NCI-H2227 (cell line): ENCODE results near the gene GPR89A.
"Not testable (repeated sequence)": the region's sequence is repeated elsewhere in the genome, so short reads cannot be mapped to it uniquely, and the experiment has no call there.

Experiments
- DNase-seq: peaks from one replicate; lab custom pipeline; 2025; ENCODE audit not compliant: unreplicated experiment; lab: John Stamatoyannopoulos, UW

Gene GPR89A

GRCh38 chr1:145607833-145608733 lies at the start of gene GPR89A:
Gene GPR89A, plus strand, starts transcription at chr1:145607988. Its CDS starts 146 bp downstream, at chr1:145608134.
- peak; percentile 96 for DNase-seq

DNA sequence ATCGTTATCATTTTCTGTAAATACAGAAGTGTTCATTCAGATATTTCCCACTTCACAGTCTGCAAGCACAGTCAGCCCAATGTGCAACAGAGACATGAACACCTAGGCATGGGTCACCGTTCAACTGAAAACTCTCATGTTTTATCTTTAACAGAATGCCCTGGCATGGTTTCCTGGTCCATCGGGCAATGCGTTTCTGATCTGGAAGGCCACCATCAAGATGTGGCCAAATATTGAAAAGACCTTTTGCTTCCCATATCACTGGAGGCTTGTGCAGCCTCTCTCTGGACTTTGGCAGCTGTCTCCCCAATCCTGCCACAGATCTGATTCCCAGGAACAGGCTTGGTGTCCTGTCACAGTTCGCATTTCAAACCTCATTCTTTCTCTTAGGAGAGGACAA lies 21.0 kb upstream of the GPR89A start:
- not testable (repeated sequence) for DNase-seq

DNA sequence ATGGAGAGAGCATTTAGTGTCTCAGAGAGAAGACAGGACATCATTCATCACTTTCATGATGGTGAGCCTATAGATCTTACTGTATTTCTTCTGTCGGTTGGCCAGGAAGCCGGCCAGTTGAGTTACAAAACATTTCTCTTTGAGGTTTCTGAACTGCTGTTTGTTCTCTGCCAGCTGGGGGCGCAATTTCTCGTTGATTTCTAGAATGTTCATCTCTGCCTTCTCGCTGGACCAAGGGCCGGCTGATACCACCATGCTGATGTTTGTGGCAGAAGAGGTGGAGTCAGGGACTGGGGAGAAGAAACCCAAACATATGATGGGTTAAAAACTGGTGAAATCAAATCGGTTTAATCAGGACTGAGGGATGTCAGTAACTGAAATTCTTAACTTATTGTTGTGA lies 17.0 kb upstream of the GPR89A start:
- DNase-seq: not testable (repeated sequence)

GRCh38 chr1:145592347-145592746 lies 15.4 kb upstream of the GPR89A start:
- DNase-seq: not testable (repeated sequence)

- not testable (repeated sequence) for DNase-seq
Measured at GRCh38 chr1:145595421-145595820, 12.4 kb upstream of the GPR89A start.

DNA sequence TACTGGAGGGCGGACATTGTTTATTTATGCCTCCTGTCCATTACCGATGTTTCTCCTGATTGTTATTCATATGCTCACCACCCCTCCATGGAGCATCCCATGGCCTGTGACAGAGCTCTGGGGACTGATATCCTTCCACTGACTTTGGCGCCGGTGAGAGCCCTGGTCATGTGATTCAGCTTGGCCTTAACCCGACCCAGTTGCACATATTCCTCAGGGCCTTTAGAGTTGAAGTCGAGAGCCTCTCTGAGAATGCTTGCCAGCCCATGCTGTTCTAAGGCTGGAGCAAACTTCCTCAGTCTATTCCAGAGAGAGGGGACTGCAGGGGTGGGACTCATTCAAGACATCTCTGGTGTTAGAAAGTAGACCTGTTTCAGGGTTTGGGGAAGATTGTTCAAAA lies 11.6 kb upstream of the GPR89A start:
- not testable (repeated sequence) for DNase-seq

DNA sequence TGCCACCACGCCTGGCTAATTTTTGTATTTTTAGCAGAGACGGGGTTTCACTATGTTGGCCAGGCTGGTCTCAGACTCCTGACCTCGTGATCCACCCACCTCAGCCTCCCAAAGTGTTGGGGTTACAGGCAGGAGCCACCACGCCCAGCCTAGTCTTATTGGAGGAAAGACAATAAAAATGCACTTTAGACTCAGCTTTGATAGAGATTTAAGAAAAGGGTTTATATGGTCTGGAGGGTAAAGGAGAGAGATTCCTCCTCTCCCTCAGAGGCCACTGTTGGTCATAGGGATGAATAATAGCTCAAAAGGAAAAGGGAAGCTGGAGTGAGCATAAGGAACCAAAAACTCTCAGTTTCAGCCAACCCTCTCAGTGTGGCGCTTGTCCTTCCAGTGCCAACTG lies 8.4 kb upstream of the GPR89A start:
- not testable (repeated sequence) for DNase-seq

DNA sequence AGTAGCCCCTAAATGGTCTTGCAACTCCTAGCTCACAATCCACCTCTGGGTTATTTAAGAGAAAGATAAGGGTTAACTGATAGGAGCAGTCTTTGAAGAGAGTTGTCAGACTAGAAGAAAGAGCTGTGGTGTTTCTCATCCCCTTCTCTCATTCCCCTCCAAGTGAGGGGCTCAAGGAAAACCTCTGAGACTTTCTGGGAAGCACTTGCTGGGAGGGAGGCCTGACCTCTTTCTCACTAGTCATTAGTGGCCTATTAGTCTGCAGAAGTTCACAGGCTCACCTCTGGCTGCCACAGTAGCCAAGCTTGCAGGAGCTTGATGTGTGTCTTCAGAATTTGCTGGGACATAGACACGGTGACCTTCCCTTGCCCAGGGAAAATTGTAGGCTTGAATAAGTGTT lies 6.2 kb upstream of the GPR89A start:
- no peak for DNase-seq

DNA sequence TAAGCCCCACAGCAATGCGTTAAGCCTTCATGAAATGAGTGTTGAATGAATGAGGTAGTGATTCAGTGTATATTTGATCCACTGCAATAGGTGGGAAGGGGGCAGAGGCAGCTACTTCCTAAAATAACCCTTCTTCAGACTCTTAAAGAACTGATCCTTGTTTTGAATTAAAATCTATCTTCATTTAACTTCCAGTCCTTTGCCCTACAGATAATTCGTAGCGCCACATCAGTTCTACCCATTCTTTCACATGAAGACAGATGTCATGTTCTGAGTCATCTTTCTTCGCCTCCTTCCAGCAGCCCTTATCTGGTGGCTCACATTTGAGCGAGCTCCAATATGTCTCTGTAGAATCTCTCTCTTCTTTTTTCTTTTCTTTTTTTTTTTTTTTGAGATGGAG lies 948 bp upstream of the GPR89A start:
- not testable (repeated sequence) for DNase-seq

DNA sequence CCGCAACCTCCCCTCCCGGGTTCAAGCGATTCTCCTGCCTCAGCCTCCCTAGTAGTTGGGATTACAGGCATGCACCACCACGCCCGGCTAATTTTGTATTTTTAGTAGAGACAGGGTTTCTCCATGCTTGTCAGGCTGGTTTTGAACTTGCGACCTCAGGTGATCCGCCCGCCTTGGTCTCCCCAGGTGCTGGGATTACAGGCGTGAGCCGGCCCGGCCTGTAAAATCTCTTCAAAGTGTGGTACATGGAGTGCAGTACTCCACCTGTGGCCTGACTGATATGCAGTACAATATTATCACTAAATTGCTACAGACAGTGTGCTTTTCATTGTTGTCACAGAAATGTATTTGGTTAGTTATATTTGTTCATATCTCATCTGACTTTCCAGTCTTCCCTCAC lies 499 bp upstream of the GPR89A start:
- DNase-seq: not testable (repeated sequence)

- DNase-seq: not testable (repeated sequence)
Measured at GRCh38 chr1:145610744-145611143, 3.0 kb downstream of the GPR89A start.

- not testable (repeated sequence) for DNase-seq
Measured at GRCh38 chr1:145620073-145620472, 12.3 kb downstream of the GPR89A start.

DNA sequence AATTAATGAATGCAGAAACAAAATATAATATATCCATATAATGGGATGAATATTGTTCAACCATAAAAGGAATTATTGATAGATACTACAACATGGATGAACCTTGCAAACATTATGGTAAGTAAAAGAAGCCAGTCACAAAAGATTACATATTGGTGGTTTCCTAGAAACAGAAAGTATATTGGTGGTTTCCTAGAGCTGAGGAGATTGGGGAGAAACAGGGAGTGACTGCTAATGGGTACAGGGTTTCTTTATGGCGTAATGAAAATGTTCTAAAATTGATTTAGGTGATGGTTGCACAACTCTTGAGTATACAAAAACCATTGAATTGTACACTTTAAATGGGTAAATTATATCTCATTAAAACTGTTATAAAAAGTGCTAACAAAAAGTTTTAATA lies 14.4 kb downstream of the GPR89A start:
- DNase-seq: not testable (repeated sequence)

DNA sequence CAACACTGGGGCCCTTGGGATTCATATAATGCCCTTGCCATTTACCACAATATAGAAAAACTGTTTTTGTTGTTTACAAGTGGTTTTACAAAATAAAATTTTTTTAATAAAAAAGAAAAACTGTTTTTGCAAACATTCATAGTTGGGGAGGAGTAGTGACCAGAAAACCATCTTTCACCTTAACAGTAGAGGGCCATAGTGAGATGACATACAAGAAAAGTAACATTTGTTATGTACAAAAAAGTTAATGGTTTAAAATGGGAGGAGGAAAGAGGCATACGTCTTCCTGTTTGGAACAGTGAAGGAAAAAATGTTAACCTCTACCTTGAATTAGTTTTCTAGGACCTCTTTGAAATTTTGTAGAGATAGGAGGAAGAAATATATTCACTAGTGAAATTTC lies 28.4 kb downstream of the GPR89A start:
- not testable (repeated sequence) for DNase-seq

GRCh38 chr1:145641886-145642285 lies 34.1 kb downstream of the GPR89A start:
- DNase-seq: not testable (repeated sequence)

GRCh38 chr1:145643990-145644389 lies 36.2 kb downstream of the GPR89A start:
- DNase-seq: not testable (repeated sequence)

GRCh38 chr1:145656245-145656943 lies 48.6 kb downstream of the GPR89A start:
- not testable (repeated sequence) for DNase-seq

DNA sequence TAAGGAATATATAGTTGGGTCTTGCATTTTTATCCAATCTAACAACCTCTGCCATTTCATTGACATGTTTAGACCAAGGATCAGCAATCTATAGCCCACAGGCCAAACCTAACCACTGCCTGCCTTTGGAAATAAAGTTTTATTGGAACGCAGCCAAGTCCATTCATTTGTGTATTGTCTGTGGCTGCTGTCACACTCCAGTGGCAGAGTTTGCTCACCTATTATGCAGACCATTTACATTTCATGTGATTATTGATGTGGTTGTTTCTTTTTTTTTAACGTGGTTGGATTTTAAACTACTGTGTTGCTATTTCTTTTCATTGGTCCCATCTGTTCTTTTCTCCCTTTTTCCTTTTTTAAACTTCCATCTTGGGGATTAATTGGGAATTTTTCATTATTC lies 54.7 kb downstream of the GPR89A start:
- DNase-seq: not testable (repeated sequence)

DNA sequence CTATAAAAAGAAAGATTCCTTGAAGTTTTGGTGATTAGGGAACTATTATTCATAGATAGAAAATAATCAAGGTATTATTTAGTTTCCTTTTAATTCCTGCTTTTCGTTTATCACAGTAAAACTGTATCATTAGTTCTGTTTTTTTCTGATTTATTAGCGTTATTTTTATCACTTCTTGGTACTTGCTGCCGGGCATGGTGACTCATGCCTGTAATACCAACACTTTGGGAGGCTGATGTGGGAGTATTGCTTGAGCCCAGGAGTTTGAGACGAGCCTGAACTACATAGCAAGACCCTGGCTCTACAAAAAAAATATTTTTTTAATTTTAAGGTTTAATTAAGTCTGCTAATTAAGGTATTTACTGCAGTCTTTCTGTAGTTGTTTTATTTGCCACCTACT lies 57.2 kb downstream of the GPR89A start:
- not testable (repeated sequence) for DNase-seq

GRCh38 chr1:145670995-145671745 lies 63.4 kb downstream of the GPR89A start:
- not testable (repeated sequence) for DNase-seq

DNA sequence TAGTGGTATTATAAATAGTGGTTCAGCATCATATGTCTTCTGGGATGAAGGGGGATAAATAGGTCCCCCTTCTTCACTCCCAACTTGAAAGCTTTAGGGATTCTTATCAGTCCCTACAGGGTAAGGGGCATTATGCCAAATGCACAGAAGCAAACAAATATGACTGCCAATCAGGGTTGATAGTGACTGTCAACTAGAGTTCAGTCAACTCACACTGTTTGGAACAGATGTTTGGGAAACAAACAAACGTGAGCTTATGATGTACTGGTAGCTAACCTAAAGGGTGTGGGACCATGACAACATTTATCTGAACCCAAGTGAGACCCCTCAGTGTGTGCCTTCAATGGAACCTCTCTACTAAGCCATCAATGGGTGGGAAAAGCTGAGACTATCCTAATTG lies 65.4 kb downstream of the GPR89A start:
- not testable (repeated sequence) for DNase-seq
